GM20431 (cell line): ENCODE results near the gene WWOX.

ENCODE experiments used
- in situ Hi-C: fragments of 300-500 bp; cut with MseI, MboI; formaldehyde crosslinking; loops from one replicate; pipeline ENCODE4 v1.15.0; 2020; ENCODE audit warnings: low sequenced_read_pairs; ENCODE audit not compliant: unreplicated experiment

Gene WWOX

GRCh38 chr16:78647491-78647890, 548.0 kb downstream of the WWOX start:
- in situ Hi-C loops = no loop called here

- in situ Hi-C loops = no loop called here
These were observed 549.1 kb downstream of the WWOX start for GRCh38 chr16:78648517-78648916.

GRCh38 chr16:78650339-78651074, 551.1 kb downstream of the WWOX start:
- in situ Hi-C loops = no loop called here

- in situ Hi-C loops = no loop called here
These were observed 555.5 kb downstream of the WWOX start for GRCh38 chr16:78654929-78655328.

GRCh38 chr16:78655331-78656113, 556.1 kb downstream of the WWOX start:
- in situ Hi-C loops = no loop called here

- in situ Hi-C loops = no loop called here
These were observed 557.4 kb downstream of the WWOX start for GRCh38 chr16:78656887-78657286.

- in situ Hi-C loops = no loop called here
These were observed 559.8 kb downstream of the WWOX start for GRCh38 chr16:78659216-78659615.

- in situ Hi-C loops = no loop called here
These were observed 560.3 kb downstream of the WWOX start for GRCh38 chr16:78659668-78660217.

GRCh38 chr16:78660795-78661194, 561.3 kb downstream of the WWOX start:
- in situ Hi-C loops = no loop called here

- in situ Hi-C loops = no loop called here
These were observed 564.2 kb downstream of the WWOX start for GRCh38 chr16:78663690-78664089.

- in situ Hi-C loops = no loop called here
These were observed 565.6 kb downstream of the WWOX start for GRCh38 chr16:78664811-78665772.

GRCh38 chr16:78666318-78666717, 566.9 kb downstream of the WWOX start:
- in situ Hi-C loops = no loop called here

GRCh38 chr16:78667675-78668074, 568.2 kb downstream of the WWOX start:
- in situ Hi-C loops = no loop called here

GRCh38 chr16:78668393-78668792, 568.9 kb downstream of the WWOX start:
- in situ Hi-C loops = no loop called here

GRCh38 chr16:78669994-78670393, 570.5 kb downstream of the WWOX start:
- in situ Hi-C loops = no loop called here

GRCh38 chr16:78672779-78673556, 573.5 kb downstream of the WWOX start:
- in situ Hi-C loops = no loop called here

- in situ Hi-C loops = no loop called here
These were observed 574.4 kb downstream of the WWOX start for GRCh38 chr16:78673884-78674283.

- in situ Hi-C loops = no loop called here
These were observed 575.9 kb downstream of the WWOX start for GRCh38 chr16:78675312-78675711.
